Dedifferentiated amniotic fluid mesenchymal stem cell (primary cell): ENCODE measurements around the gene PRMT7.

Experiments used
- DNase-seq: peaks from one replicate; pipeline ENCODE4 v3.0.0-alpha.2; 2016; ENCODE audit errors: extremely low spot score

The PRMT7 gene

DNA sequence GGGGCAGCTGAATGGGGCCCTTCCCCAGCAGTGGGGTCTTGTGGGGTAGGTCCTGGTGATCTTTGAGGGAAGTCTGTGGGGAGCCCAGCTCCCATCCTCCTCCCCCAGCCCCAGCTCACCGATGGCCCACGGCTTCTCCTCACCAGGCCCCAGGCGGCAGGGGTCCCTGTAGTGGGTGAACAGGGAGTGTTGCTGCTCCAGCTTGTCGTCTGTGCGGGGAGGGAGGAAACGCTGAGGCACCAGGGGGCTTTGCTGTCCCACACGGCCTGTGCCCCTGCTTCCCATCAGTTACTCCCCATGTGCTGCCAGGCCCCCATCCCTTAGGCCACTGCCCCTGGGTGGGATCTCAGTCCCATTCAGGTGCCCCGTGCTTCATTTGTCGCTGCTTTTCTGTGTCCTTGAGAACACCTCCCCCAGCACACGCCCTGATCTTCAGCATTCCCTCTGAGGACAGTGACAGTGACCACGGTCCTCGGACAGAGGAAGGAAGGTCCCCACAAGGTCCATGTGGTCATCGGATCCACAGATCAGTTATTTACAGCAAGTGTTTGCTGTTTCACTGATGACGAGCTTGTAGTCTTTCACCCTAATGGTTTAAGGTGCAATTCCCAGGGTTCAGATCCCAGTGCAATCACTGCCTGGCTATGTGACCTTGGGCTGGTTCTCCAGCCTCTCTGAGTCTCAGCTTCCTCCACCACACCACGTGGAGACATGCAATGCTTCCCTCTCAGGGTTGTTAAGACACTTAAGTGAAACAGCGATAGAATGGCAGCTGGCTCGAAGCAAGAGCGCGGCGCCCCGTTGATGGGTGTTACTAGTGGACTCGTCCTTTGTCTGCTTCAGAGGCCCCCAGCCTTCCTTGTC lies 53.1 kb downstream of the PRMT7 start:
- no peak for DNase-seq

- no peak for DNase-seq
Measured at GRCh38 chr16:68364561-68364998, 53.8 kb downstream of the PRMT7 start.

DNA sequence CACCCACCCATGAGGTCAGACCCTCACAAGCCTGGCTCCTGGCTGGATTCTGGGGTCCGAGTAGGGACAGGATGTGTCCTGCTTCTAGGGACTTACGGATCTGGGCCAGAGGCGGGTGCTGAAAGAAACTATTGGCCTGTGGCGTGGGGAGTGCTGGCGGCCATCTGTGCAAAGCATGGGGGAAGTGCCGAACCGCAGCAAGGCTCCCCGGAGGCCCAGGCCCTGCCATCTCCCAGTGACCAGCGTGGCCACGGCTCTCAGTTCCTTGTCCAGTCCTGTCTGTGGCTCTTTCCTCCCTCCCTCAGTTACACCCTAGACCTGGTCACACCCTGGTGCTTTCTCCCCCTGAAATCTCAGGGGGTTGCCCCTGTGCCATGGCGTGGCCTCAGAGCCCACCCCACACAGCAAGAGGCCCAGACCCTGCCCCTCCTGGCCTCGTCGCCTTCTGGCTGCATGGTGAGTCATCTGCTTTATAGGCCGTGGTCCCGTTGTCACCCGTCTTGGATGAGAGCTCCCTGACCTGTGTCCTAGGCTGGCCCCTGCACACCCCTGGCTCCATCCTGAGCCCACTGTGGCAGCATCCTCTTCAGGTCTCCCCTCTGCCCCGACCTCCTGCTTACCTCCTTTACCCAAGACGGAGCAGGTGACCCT lies 54.5 kb downstream of the PRMT7 start:
- DNase-seq, result no peak

- no peak for DNase-seq
Measured at GRCh38 chr16:68366062-68366461, 55.2 kb downstream of the PRMT7 start.

DNA sequence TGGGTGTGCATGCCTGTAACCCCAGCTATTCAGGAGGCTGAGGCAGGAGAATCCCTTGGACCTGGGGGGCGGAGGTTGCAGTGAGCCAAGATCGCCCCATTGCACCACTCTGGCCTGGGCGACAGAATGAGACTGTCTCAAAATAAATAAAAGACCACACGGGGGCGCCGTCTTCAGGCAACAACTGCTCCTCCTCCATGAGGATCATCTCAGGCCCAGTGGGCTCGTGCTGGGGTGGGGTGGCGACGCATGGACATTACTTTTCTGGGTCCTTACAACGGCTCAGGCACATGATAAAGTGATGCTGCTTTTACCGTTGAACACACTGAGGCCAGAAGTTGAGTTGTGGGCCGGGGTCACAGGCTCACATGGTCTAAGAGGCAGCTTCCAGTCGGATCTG lies 56.2 kb downstream of the PRMT7 start:
- no peak for DNase-seq

GRCh38 chr16:68367440-68367839 lies 56.6 kb downstream of the PRMT7 start:
- no peak for DNase-seq

DNA sequence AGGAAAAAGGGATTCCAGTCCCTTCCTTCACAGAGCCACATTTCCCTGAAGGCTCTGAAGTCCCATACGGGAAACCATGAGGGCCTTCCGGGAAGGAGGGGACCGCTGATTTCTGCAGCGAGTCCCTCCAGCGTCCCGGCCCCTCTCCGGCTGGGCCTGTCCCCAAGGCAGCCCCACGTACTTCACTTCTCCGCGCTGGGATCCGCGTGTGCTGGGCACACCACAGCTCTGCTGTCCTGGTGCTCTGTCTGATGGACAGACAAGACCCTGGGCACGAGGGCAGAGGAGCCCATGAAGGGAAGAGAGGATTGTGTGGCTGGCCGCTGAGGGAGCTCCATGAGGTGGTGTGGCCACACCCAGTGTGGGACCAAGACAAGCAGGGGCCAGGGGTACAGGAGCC lies 57.1 kb downstream of the PRMT7 start:
- DNase-seq, result no peak

GRCh38 chr16:68368301-68368888 lies 57.6 kb downstream of the PRMT7 start:
- no peak for DNase-seq

DNA sequence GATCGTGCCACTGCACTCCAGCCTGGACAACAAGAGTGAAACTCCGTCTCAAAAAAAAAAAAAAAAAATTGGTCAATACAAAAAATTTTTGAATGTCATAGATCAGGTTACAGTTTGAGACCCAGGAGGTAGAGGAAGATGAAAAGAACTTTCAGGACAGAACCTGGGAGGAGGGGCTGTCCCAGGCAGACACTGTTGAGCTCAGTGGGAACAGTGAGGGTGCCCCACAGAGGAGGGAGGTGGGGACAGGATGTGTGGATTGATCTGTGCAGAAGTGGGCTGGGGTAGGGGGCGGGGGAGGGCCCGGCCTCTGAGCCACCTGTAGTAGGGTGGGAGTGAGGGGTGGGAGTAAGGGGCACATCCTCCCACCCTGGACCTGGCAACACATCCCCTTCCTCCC lies 58.3 kb downstream of the PRMT7 start:
- DNase-seq, result no peak

GRCh38 chr16:68369697-68370580 lies 59.1 kb downstream of the PRMT7 start:
- no peak for DNase-seq

- no peak for DNase-seq
Measured at GRCh38 chr16:68370581-68371275, 59.9 kb downstream of the PRMT7 start.

DNA sequence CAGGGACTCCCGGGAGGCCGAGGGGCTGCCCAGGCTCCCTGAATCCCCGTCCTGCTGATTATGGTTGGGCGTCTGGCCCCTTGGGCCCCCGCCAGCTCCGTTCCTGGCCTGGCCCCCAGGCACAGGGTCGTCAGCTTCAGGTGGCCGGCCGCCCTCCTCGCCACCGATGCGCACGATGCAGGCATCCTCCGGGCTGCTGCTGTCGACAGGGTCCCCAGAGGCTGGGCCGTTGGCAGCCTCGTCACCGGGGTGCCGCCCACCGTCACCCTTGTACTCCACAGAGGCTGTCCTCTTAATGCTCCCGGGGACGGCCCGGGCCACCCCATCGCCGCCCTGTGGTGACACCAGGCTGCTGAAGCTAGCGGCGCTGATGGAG lies 60.4 kb downstream of the PRMT7 start:
- no peak for DNase-seq

GRCh38 chr16:68371706-68372380 lies 61.0 kb downstream of the PRMT7 start:
- no peak for DNase-seq

DNA sequence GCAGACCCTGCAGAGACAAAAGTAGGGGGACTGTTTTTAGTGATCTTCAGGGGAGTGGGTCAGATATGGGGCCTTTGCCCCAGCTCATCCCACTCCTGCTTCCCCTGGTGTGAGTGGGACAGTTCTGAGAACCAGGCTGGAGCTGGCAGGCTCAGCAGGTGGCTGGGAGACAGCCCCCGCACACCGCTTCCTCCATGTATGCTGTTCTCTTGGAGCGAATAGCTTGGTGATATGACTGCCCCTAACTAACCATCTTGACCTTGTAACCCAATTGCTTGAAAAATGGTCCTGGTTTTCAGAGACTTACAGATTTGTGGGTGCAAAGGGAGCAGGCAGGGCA lies 61.5 kb downstream of the PRMT7 start:
- DNase-seq, result no peak

- DNase-seq, result no peak
Measured at GRCh38 chr16:68372806-68373205, 62.0 kb downstream of the PRMT7 start.

DNA sequence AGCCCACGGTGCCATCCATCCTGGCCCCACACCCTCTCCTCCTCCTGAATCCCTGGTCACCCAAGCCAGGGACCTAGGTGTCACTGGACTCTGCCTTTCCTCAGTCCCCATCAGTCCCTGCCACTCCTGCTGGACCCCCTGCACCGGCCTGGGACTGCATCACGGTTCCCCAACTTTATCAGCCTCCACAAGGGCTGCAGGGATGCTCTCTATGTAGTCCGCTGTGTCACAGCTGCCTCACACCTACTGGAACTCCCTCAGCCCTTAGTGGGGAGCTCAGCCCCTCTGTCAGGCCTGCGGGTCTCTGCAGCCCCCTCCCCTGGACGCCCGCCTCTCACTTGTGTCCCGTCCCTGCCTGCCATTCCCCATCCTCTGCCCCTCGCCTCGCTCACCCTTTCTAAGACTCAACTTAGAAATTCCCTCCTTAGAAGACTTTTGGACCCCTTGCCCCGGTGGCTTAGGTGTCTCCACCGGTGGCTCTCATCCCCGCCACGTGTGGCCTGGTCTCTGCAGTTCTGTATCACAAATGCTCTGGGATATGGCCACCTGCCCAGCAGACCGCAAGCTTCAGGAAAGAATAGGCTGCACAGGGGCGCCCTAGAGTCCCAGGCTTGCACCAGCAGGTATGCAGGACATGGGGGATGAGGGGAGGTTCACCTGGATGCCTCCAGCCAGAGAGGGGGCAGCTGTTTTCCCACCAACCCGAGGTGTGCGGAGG lies 62.9 kb downstream of the PRMT7 start:
- DNase-seq, result no peak

DNA sequence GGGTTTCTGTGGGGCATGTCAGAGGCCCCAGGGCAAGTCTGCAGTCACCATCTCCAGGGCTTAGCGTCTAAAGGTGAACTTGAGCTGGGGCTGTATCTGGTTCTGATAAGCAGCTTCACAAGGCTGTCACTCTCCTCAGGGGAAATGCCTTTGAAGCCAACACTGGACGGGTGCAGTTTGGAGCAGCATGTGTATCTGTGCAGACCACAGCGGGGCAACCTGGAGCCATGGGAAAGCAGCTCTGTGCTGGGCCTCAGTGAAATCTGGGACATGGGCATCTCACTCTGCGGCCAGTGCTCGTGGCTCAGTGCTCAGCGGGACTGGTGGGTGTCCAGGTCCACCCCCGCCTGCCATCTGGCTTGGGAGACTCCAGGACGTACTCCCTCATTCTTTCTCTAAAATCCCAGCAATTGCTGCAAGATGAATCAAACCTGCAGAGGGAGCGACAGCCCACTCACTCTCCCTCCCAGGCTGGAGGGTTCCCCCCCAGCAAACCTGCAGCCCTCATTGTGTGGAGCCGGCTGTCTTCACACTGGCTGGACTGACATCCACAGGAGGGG lies 63.5 kb downstream of the PRMT7 start:
- DNase-seq, result no peak

DNA sequence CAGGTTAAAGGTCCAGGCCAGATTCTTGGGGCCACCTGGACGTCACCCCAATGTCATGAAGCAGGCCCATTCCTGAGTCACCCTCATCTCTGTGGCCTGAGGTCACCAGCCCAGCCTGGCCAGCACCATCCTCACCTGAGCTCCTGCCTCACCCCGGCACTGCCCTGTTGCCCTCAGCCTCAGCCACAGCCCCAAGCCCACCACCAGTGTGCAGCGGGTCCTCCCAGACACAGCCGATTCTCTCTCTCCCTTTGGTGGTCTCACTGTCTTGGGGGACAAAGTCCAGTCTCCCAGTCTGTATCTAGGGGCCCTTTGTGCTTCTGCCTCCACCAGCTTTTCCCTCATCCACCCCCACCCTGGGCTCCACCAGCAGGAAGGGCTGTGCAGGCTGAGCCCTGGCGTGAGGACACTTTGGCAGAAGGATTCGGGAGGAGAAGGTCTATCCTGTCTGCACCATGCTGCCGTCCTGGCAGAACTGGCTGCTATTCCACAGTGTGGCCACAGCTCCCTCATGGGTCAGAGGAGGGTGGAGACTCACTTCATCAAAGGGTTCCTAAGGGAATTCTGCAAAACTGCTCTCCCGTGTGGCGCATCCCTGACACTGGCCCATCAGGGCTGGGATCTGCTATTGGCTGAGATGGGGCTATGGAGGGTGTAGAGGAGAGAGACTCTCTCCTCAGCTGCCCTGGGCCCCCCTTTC lies 64.3 kb downstream of the PRMT7 start:
- DNase-seq, result no peak

DNA sequence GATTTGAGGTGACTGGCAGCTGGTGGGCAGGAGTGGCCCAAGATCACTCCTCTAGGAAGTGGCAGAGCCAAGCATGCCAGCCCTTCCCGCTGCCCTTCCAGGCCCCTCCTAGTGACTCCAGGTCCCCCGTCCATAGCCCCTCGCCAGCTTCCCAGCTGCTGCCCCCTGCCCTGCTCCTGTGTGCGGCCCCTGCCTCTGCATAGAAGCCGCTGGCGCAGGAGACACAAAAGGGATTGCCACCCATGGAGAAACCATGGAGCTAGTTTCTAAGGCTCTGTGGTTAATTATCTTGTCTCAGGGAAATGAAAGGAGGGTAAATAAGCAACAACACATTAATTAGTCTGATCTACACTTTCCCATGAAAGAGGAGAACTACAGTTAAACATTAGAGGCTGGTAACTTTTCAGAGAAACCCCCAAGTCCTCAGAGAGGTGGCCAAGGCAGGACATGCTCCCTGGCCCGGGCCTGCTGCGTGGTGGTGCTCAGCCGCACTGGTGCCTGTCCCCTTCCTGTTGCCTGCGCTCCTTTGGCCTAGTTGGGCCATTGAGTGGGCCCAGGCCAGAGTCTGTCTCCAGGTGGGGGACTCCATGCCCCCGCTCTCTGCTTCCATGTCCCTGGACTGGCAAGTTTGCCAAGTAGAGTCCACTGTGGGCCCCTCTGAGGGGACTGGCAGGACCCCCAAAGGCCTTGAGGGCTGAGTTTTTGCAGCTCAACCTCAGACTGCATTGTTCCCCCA lies 65.2 kb downstream of the PRMT7 start:
- DNase-seq, result no peak
